Measurements from ENCODE around the gene PRR7.

The PRR7 gene

GRCh38 chr5:177435847-177436536 is 10.6 kb upstream of the PRR7 start:
- DNase-seq (ENCODE audit: low read depth, low spot score), result no peak

DNA sequence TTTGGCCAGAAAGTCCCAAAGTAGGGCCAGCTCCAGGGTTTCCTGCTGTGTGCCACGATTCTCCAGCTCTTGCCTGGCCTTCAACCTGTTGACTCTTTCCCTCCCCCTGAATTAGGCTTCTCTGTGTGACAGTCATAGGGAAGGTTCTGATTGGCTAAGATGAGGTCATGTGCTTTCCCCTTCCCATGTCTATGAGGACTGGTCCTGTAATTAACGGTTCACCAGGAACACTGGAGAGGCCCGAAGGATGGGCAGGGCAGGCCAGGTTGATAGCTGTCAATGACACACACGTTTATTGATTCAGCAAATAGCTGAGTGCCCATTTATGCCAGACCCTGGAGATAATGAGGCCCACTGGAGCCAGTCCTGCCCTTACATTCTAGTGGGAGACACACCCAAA is 9.0 kb upstream of the PRR7 start:
- DNase-seq (ENCODE audit: low read depth, low spot score), result no peak

DNA sequence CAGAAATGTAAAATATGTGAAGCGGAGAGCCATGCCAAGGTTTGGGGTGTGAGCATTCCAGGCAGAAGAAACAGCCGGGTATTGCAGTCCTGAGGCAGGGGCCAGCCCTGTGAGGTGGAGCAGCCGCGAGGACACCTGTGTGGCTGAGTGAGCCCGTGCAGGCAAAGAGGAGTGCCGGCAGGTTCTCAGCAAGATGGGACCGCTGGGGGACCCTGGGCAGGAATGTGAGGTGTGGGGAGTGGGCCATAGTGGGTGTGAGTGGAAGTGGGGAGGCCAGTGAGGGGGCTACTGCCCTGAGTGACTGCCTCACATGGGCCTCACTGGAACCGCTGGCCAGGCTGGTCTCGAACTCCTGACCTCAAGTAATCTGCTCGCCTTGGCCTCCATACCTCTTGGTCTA is 8.1 kb upstream of the PRR7 start:
- DNase-seq (ENCODE audit: low read depth, low spot score), result no peak

- no peak for DNase-seq (ENCODE audit: low read depth, low spot score)
Observed at GRCh38 chr5:177439518-177440053, 7.0 kb upstream of the PRR7 start.

DNA sequence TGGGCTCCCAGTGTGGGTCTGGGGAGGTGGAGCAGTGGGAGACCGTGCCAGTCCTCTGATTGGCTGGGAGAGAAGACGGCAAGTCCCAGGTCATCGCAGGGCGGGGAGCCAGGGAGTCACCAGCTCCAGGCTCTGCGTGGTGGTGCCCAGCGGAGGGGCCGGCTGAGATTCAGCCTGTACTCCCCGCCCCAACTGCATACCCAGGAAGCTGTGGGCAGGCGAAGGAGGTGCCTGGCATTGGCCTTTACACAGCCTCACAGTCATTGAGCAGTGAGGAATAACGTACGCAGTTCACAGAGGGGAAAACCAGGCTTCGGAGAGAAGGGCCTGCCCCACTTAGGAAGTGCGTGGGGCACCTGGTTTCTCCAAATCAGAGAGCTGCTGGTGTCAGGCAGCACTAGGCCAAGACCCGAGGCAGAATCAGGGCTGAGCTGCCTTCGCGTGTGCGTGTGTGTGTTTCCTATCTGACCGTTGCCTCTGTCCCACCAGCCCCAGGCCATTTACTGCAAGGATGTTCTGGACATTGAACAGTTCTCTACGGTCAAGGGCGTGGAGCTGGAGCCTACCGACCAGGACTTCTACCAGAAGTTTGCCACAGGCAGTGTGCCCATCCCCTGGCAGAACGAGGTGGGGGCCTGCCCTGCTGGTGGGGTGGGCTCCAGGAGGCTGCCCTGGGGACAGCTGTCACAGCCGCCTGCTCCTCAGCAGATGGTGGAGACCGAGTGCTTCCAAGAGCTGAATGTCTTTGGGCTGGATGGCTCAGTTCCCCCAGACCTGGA is 6.2 kb upstream of the PRR7 start:
- no peak for DNase-seq (ENCODE audit: low read depth, low spot score)

DNA sequence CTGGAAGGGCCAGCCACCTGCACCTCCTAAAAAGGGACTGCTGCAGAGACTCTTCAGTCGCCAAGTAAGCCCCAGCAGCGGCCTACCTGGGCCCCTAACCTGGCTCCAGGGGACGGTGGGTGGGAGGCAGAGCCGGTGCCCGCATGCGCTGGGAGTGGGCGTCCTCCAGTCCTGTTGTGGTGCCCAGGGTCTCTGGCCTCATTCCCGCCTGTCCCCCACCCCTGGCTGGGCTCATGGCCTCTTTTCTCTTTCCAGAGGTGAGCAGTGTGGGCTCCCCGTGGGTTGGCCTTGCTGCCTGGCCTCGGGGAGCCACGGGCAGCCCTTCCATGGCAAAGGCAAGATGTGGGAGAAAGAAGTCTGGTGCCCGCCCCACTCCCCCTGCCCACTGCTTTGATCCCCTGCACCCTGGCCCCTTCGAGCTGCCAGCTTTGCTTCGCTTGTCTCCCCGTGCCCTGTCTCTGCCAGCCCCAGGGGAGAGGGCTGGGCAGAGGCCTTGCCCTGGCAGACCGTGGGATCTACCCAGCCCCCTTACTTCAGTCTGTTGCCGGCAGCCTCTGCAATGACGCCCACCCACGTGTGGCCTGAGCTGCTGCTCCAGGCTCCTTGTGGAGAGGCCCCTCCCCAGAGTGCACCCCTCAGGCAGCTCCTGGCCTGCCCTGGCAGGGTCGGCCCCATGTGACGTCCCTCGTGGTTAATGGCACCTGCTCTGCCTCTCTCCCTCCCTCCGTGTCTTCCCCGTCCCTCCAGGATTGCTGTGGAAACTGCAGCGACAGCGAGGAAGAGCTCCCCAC is 5.4 kb upstream of the PRR7 start:
- DNase-seq (ENCODE audit: low read depth, low spot score), result no peak

DNA sequence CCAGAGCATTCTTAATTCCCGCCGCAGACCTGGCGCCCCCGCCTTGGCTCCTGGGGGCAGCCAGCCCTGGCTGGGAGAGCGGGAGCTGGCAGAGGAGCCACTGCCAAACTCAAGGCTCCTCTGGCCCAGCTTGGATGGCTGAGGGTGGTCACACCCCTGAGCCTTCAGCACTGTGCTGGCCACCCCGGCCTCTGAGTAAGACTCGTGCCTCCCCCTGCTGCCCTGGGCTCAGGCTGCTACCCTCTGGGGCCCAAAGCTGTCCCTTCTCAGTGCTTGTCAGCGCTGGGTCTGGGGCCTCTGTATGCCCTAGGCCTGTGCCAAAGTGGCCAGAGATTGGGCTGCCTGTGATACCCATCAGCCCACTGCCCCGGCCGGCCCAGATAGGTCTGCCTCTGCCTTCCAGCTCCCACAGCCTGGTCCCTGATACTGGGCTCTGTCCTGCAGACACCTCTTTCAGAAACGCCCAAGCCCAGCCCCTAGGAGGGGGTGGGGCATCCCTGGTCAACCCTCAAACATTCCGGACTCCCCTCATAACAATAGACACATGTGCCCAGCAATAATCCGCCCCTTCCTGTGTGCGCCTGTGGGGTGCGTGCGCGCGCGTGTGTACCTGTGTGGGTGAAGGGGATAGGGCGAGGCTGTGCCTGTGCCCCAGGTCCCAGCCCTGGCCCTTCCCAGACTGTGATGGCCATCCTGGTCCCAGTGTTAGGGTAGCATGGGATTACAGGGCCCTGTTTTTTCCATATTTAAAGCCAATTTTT is 4.4 kb upstream of the PRR7 start:
- no peak for DNase-seq (ENCODE audit: low read depth, low spot score)

DNA sequence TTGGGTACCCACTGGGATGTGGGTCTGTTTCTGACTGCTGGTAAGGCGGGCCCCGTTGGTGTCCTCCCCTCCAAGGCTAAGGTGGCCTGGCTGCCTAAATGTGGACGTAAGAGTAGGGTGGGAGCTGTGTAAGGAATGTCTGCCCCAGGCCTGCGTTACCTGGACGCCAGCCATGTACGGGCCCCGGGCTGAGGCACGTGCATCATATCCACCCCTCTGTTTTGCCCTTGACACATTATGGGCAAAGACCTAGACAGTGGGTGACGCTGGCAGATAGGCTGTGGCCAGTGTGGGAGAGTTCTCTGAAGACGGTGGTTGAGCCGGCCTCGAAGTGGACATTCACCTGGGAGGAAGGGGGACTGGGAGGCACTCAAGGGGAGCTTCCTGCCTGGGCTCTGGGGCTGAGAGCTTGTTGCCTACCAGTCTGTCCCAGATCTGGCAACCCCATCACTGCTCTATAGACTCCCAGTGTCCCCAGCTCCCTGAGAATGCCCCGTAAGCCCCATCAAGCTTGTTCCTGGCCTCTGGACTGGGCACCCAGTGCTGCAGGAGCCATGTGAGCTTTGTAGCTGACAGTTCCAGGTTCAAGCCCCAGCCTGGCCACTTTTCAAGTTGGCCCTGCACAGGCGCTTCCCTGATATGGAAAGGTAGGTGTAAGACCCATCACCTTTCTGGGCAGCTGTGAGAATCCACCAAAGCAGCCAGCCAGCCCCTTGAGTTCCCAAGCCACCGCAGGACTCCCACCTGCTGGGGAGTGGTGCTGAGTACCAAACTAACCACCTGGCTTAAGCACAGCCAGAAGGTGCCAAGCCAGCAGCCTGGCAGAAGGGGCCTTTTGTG is 3.2 kb upstream of the PRR7 start:
- DNase-seq (ENCODE audit: low read depth, low spot score), result no peak

- DNase-seq (ENCODE audit: low read depth, low spot score), result no peak
Observed at GRCh38 chr5:177444106-177445051, 2.2 kb upstream of the PRR7 start.

- DNase-seq (ENCODE audit: low read depth, low spot score), result no peak
Observed at GRCh38 chr5:177445052-177445916, 1.3 kb upstream of the PRR7 start.

- no peak for DNase-seq (ENCODE audit: low read depth, low spot score)
Observed at GRCh38 chr5:177445917-177446199, 756 bp upstream of the PRR7 start.

DNA sequence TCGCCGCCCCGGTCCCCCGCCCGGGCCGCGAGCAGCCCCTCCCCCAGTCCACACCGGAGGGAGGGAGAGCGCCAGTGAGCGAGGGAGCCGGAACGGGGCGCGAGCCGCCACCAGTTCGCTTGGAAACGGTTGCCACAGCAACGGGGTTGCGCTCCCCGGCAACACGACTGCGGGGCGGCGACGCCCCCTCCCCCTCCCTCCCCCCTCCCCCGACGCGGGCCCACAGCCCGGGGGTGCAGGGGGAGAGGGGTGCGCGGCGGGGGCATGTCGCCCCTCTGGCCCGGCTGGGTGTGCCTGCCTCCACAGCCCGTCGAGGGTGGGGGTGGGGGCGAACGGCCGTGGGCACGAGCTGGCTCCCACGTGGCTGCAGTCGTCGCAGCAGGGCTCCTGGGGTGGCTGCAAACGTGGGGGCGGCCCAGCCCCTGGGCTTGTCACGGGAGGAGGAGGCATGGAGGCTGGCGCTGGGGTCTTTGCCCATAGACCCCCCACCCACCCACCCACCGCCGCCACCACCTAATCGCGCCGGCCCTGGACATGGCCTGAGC is 524 bp downstream of the PRR7 start:
- DNase-seq (ENCODE audit: low read depth, low spot score), result no peak

- no peak for DNase-seq (ENCODE audit: low read depth, low spot score)
Observed at GRCh38 chr5:177447611-177448243, 1.1 kb downstream of the PRR7 start.

GRCh38 chr5:177448244-177448950 is 1.8 kb downstream of the PRR7 start:
- no peak for DNase-seq (ENCODE audit: low read depth, low spot score)

DNA sequence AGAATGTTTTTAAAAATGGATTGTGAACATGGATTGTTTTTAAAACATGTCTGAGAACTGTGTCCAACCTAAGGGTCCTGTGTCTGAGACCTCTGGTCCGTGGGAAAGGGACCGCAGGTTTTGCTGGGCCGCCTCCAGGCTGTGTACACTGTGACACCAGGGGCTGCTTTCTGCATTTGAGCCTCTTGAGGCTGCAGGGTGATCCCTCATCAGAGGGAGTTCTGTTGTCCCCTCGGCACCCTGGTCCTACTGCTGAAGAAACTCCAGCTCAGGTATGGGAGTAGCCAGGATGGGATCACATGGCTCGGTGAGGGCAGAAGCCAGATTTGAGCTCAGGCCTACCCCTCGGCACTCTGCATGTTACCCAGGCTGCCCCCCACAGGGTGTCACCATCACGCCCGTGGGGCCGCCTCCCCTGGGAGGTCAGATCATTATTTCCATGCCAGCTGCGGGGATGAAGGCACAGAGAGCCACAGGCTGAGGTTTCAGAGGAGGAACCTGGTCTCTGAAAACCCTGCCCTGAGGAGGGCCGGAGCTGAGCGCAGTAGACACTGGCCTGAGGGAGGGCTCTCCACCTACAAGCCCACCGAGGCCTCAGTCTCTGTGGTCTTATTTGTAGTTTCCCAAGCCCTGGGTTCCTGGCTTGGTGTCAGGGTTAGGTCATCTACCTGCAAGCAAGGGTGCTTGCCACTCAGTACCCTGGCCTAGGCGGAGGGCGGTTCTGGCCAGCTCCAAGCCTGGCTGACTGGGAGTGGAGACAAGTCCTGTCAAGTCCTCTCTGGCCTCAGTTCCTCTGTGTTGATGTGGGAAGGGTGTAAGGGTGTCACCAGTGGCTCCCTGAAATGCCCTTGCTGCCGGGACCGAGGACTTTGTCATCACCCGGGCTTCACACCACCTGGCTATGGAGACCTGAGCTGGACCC is 2.8 kb downstream of the PRR7 start:
- DNase-seq (ENCODE audit: low read depth, low spot score), result no peak

Data from activated naive CD8-positive, alpha-beta T cell treated with anti-CD3 and anti-CD28 coated beads, Interleukin-2, amount 50 U/mL, for 16 hours (primary cell).